GM19239 (cell line): ENCODE data around the gene RSPH1.
"Not testable (repeated sequence)": the region's sequence is repeated elsewhere in the genome, so short reads cannot be mapped to it uniquely, and the experiment has no call there.

ENCODE experiments used
- DNase-seq: peaks from one replicate; pipeline ENCODE4 v3.0.0; 2011; ENCODE audit warnings: low spot score; ENCODE audit not compliant: insufficient read length
- FAIRE-seq: peaks from 2 replicates; lab custom pipeline; 2011; peaks lifted over from hg19 to GRCh38; lab: Jason Lieb, UNC

Gene RSPH1

DNA sequence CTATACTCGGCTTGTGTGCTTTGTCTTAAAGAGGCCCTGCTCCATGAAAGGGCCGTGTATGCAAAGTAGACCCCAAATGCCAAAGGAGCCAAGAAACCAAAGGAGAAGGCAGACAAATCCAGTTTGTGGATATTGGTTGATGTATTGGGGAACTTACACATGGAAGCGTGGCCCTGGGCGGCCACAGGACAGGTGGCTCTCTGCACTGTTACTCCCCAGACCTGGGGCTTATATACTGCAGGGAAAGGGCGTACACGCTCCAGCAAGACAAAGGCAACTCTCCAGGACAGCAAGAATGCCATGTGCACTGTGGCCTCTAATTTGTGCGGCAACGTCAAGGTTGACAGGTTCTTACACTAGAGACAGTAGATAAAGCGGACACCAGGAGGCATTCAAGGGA, 24.8 kb downstream of the RSPH1 start:
- FAIRE-seq (no peak), DNase-seq (no peak)

DNA sequence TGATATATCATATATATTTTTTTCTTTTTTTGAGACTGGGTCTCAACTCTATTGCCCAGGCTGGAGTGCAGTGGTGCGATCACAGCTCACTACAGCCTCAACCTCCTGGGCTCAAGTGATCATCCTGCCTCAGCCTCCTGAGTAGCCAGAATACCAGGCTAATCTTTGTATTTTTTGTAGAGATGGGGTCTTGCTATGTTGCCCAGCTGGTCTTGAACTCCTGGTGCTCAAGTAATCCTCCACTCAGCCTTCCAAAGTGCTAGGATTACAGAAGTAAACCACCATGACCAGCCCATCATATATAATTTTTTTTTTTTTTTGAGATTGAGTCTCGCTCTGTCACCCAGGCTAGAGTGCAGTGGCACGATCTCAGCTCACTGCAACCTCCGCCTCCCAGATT, 26.3 kb downstream of the RSPH1 start:
- not testable (repeated sequence) for FAIRE-seq, DNase-seq

DNA sequence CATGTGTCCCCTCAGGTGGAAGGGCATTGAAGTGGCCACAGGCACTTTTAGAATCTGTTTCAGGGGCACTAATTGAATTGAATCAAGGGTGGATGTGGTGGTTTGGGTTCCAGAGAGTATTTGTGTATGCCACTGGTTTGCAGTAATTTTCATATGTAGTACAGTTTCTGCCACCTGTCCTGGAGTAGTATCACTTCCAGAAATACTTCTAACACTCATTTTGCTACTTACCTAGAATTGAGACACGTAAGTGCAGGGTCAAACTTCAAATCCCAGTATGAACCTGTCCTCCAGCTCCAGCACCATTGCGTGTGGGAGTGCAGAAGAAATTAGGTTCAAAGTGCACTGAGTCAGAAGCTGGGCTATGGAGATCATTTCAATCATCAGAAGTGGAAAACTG, 26.8 kb downstream of the RSPH1 start:
- peak; percentile 29 for DNase-seq
- peak; percentile 97 for FAIRE-seq

DNA sequence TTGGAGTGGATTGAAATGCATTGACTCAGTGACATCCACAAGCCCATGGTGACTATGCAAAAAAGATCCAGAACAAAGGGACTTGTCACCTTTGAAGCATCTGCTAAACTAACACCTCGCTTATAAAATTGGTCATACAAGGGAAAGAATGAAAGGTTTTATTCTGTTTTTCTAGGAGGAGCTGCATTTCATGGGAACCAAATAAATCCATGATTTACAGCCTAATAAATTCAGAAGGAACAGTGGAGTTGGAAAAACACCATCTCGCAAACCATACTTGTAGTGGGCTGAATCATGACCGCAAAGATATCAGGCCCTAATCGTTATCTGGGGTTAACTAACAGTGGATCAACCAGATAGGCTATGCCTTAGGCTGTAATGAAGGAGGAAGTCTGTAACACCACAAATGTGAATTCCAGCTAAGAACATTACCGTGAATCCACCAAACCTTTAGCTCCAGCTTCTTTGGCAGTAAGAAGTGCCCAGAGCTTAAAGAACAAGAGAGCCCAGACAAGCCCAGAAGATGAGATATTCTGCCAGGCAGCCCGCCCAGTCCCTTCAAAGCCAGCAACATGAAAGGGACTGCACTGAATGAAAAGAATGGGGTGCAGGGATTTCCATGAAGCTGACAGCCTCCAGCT, 27.4 kb downstream of the RSPH1 start:
- FAIRE-seq (no peak), DNase-seq (no peak)

DNA sequence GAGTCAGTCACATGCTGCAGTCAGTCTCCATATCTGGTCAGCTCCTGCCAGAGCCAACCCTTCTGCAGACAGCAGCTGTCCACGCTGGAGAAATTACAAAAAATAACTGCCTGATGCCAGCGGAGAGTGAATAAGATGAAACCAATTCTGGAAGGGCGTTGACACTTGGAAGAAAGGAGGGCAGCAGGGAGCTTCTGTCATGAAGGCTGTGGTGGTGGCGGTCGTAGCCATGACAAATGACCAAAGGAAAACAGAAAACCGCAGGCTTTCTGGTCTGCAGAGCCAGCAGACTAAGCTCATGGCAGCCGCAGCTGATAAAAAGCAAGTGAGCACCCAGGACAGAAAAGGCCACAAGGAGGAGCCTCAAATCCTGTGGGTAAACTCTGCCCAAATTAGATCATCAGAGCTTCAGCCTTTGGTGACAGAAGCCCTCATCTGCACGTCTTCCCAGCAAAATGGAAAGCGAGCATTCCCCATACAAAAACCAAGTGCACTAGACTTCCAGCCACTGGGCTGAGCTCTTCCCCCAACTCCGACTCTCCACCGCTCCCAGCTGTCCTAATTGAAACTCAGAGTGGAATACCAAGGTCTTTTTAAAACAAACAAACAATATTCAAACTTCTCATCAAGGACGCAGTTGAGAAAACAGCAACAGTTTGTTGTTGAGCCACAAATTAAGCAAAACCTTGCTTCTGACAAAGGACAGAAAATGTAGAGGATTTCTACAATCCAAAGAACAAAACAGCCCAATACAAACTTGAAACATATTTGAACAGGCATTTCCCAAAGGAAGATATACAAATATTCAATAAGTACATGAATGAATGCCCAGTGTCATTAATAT, 28.7 kb downstream of the RSPH1 start:
- peak; percentile 98 for FAIRE-seq
- DNase-seq, result peak; percentile 42

DNA sequence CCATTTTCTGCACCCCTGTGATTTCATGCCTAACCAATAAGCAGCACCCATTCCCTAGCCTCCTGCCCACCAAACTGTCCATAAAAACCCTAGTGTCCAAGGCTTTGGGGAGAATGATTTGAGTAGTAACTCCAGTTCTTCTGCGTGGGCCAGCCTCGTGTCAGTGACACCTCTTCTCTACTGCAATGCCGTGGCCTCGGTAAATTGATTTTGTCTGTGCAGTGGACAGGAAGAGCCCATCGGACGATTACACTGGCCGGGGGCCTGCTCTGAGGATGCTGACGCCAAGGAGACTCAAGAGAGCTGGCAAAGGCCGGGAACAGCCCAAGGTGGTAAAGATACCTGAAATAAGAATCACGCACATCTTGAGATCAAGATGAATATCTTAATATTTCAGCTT, 29.3 kb downstream of the RSPH1 start:
- FAIRE-seq, result no peak
- no peak for DNase-seq

DNA sequence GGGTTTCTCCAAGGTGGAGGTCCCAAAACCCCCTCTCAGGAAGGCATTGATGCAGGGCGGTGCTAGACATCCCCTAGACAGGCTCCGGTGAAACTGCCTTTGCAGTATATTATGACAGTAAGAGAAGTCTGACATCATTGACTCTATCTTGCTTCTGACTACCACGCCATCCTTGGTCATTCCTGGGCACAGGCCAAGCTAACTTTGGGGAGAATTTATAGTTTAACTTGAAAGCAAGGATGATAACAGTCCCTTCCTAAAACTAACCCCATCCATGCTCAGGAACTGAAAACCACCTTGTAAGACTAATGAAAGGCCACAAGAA, 30.3 kb downstream of the RSPH1 start:
- DNase-seq (no peak), FAIRE-seq (no peak)

DNA sequence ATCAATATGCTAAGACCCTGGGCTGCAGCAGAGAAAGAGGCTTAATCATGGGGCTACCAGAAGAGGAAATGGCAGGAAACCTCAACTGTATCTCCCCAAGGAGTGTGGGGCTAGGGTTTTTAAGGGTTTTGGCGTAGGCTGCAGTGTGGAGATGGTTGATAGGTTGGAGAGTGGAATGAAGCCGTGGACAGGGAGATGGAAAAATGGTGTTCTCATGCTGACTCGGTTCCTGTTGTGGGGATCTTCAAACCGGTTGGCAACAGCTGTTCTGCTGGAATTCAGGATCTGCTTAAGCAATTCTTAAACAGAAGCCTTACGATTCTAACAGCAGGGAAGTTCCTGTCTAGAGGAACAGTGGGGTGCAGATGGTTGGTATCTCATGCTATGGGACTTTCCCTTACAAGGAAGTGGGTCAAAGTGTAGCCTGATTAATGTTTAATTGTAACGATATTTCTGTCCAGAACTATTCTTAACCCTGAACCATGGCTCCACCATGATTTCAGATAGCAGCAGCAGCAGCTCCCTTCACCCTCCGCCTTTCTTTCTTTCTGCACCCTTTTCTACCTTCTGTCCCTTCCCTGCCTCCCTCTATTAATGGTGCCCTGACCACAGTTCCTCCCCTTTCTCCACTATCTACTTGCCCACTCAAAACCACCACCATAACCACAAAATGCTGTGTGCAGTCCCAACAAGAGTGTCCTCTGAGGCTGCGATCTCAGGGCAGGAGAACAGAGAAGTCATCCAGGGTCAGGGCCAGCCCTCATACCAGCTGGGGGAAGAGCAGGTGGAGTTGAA, 30.8 kb downstream of the RSPH1 start:
- no peak for DNase-seq

DNA sequence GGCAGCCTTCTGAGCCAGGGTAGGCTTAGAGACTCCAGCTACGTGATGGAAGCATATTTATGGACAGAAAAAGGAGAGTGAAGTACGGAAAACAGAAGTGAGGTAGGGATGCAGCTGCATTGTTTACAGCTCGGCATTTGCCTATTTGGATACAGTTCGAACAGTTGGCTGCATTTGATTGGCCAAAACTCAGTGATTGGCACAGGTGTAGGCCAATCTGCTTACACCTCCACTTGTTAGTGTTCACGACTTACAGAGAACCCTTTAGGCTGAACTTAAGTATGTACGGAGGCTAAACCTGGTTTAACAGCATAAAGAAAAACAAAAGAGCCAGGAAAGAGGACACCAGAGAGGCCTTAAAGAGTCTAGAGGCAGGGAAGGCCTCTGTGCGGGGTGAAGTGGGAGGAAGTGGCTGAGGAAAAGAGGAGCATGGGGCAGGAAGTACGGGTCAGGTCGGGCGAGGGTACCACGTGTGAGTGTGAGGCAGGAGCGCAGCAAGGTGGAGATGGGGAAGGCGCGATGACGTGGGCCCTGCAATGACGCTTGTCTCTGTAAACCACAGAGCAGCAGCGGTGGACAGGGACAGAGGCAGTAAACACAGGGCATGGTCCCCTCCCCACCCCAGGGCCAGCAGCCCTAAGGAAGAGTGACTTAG, 32.0 kb downstream of the RSPH1 start:
- no peak for DNase-seq

More for the DNA sequence above, 30.8 kb downstream of the RSPH1 start:
- FAIRE-seq, result peak; percentile 96

DNA sequence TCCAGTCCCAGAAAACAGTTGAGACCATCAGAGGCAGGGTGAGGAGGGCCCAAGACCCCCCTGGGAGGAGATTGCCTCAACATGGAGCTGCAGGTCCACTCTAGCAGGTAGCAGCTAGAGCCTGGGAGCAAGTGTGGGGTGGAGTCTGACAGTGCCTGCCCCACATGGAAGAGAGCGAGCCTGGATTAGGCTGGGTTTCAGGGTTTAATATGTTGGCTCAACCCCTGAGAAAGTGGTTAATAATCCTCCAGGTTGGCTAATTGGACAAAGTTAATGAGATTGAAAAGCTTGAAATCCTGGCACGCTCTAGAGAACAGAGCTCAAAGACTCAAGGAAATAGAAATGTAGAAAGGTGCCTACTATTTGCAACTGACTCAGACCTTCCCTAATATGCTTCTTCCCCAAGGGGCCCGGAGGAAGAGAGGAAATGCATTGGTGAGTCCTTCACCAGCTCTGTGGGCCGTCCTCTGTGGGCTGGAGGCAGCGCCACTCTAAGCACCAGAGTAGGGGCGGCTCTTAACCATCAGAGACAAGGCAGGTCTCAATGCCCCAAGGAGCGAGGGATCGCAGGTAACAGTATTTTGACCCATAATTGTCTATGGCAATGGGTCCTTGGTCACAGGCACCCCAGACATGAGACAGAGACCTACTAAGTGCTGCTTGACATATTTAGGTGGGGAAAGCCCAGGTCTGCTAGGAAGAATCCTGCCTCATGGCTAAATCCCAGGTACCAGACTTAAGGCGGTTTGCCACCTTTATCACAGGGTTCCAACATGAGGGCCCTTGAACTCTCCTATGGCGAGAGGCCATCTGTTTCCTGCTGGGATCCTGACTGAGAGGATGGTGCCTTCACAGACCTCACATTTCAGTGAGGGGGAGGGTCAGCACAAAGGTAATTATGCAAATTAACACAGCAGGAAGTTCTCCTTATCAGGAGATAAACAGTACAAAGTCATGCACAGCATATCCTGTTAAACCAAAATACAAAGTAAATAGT, 33.8 kb downstream of the RSPH1 start:
- DNase-seq (no peak), FAIRE-seq (peak; percentile 87)

More for the DNA sequence above, 32.0 kb downstream of the RSPH1 start:
- FAIRE-seq, result peak; percentile 97

DNA sequence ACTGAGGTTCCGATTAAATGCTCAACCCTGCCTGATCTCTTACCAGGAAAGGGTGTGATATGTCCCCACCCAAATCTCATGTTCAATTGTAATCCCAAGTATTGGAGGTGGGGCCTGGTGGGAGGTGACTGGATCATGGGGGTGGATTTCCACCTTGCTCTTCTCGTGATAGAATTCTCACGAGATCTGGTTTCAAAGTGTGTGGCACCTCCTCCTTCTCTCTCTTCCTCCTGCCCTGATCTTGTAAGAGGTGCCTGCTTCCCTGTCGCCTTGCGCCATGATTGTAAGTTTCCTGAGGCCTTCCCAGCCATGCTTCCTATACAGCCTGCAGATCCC, 34.9 kb downstream of the RSPH1 start:
- FAIRE-seq, result no peak
- no peak for DNase-seq

DNA sequence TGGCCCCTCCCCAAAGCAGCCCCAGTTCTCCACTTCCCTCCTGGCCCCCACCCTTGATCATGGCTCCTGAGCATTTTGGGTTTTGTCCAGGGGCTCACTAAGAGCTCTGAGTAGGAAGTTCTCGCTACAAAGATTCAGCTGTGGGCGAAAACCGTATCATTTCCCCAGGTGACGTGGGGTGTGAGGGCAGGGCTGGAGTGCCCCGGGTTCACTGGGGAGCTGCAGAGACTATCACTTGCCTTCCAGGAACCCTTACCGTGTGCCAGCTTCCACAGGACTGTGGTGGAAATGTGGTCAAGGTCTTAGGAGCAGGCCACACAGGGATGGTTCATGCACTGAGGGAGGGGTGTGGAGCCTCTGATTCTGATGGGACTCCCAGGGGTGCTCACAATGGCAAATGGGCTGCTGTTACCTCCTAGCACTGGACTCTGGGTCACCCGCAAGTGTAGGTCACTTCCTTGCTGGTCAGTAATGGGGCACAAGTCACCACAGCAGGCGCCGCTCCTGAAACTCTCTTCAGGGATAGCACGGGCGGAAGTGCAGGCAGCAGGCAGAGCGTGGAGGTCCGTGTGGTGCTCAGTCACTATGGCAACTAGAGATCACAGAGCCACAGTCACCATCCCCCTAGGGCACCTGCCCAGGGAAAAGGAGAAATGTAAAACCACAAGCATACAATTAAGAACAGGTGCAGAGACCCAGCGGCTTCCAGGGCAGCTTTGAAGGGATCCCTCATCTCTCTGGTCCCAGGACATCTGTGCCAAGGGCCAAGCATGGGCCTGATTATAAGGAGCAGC, 35.4 kb downstream of the RSPH1 start:
- peak; percentile 91 for FAIRE-seq
- DNase-seq, result peak; percentile 41

DNA sequence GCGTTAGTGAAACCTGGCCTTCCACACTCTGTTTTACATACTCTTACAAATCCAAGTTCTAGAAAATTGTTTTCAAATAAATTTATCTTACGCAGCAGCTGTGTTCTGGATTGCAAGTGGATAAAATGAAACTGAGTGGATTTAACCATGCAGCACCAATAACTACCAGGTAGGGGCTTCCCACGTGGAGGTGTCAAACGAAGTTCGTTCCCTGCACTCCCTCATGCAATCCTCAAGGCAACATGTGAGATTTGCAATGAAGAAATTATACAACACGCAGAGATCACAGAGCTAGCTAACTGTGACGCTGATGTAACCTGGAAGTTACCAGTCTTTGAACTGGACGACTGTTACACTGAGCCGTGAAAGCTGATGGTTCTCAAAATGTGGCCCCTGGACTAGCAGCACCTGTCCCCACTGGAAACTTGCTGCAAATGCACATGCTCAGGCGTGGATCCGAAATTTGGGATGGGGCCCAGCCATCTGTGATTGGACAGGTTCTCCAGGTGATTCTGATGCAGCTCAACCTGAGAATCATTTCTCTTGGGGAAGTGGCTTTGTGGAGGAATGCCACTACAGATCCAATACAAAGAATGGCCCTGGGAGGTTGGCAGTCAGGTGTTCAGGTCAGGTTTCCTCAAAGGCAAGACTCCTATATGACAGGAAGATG, 36.3 kb downstream of the RSPH1 start:
- DNase-seq, result no peak
- FAIRE-seq, result no peak

DNA sequence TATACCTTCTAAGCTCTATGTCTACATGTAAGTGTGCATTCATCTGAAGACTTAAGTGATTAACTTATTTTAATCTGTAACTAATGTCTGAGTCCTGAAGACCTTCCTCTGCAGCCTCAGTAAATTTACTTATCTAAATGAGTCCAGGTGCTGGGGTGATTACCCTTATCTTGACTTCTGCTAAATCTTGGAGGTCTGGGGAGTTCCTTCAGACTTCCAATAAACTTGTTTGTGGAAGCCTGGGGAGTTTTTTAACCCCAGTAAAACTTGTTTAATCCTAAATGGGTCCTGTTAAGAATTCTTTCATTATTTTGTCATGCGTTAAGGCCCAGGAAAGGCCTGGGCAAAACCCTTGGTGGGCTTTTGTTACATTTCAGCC, 37.0 kb downstream of the RSPH1 start:
- DNase-seq (no peak), FAIRE-seq (no peak)

DNA sequence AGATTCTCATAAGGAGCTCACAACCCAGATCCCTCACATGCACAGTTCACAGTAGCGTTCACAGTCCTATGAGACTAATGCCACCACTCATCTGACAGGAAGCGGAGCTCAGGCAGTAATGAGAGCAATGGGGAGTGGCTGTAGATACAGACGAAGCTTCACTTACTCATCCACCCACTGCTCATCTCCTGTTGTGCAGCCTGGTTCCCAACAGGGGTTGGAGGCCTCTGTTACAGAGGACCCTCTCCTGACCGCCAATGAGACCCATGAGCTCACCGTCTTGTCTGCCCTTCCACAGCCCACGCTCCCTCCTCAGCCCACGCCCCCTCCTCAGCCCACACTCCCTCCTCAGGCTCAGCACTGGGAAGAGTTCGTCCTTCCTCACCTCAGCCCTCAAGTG, 39.6 kb downstream of the RSPH1 start:
- FAIRE-seq, result no peak
- DNase-seq, result no peak

DNA sequence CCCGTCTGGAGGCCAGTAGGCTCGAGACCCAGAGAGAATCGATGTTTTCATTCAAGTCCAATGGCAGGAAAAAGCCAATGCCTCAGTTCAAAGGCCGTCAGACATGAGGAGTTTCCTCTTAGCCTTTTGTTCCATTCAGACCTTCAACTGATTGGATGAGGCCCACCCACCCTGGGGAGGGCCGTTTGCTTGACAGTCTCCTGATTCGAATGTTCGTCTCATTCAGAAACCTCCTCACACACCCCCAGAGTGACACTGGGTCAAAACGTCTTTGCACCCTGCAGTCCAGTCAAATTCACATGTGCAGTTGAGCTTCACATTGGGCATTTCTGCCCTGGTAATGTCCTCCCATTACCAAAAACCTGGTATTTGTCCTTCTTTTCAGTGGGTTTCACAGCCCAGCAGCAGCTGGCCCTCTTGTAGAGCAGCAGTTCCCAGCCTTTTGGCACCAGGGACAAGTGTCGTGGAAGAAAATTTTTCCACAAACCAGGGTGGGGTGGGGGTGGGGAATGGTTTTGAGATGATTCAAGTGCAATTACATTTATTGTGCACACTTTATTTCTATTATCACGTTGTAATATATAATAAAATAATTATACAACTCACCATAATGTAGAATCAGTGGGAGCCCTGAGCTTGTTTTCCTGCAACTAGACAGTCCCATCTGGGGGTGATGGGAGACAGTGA, 40.1 kb downstream of the RSPH1 start:
- FAIRE-seq (no peak), DNase-seq (no peak)

DNA sequence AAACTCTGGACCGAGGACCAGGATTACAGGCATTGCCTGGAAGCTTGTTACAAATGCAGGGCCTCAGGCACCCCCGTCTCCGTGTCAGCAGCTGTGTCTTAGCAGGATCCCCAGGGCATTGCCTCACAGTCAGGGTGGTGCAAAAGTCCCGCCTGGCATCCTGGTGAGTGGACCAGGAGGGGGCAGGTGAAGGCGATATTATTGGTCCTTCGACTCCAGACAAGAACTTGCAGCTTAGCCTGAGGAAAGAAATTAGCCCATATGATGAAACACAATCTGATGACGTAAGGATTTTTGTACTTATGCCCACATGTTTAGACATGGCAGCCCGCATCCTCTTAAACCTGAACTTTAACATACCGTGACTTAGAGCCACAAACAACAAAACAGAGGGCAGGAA, 40.8 kb downstream of the RSPH1 start:
- DNase-seq, result no peak
- no peak for FAIRE-seq

DNA sequence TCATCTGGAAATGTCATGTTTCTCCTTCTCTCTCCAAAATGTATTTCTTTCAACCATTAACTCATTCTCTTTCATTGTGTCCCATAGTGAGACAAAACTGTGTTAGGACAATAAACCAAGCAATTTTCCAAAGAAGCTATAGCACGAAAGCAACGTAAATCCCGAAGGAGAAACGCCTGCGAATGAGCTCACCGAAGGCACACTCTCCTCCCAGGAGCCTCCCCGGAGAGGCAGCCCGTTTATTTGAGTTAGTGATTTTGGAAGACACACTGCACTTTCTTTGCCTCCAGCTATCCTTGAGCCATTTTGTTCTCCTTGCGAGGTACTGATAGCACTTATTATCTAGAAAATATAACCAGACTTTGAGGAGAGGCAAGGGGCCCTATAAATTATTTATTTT, 41.2 kb downstream of the RSPH1 start:
- FAIRE-seq (no peak), DNase-seq (no peak)
